Esophagus muscularis mucosa (tissue), 4 donors: Measurements from ENCODE around the gene SCRN2. TPM values are rescaled to one million over a fixed set of nuclear protein-coding genes. Genes with fewer than 3 reads are reported as not detected.
A peak's percentile ranks its signal among the peaks of the same experiment; 100 is the strongest.

Experiments
- DNase-seq: peaks from one replicate; pipeline ENCODE4 v3.0.0-alpha.2; 2017; ENCODE audit errors: extremely low spot score
- H3K27ac ChIP-seq, 4 donors: fragments of 200-600 bp; sonication (generic); replicated peaks in 1 of 4; 1 replicate in 3 of 4; 2 replicates in 1 of 4; pipeline ENCODE4 v1.5.1; 2016 to 2019; ENCODE audit warnings: mild to moderate bottlenecking in 1 of 4
- H3K27me3 ChIP-seq, 4 donors: fragments of 200-600 bp; sonication (generic); one replicate each; pipeline versions ENCODE4 v1.5.1 to v1.6.0; 2016 to 2019
- H3K36me3 ChIP-seq, 4 donors: fragments of 200-600 bp; sonication (generic); one replicate each; pipeline ENCODE4 v1.5.1; 2016 to 2019
- H3K4me1 ChIP-seq, 4 donors: fragments of 200-600 bp; sonication (generic); one replicate each; pipeline ENCODE4 v1.5.1; 2016 to 2019
- H3K4me3 ChIP-seq, 4 donors: fragments of 200-600 bp; sonication (generic); 1 replicate in 2 of 4; 2 replicates in 2 of 4; pipeline ENCODE4 v1.5.1; 2016 to 2019; ENCODE audit warnings: mild to moderate bottlenecking in 4 of 4, moderate library complexity in 1 of 4
- H3K9me3 ChIP-seq, 4 donors: fragments of 200-600 bp; sonication (generic); 1 replicate in 3 of 4; 2 replicates in 1 of 4; pipeline ENCODE4 v1.5.1; 2016 to 2019
- EP300 ChIP-seq: sonication (generic); formaldehyde crosslinking; IDR thresholded peaks from one replicate; pipeline ENCODE4 v1.6.1; 2017; ENCODE audit warnings: antibody characterized with exemption
- POLR2A ChIP-seq: fragments of 450-650 bp; IDR thresholded peaks from one replicate; pipeline ENCODE4 v1.6.1; 2017; ENCODE audit warnings: antibody characterized with exemption, moderate library complexity, mild to moderate bottlenecking, low read depth
- POLR2AphosphoS5 ChIP-seq, 2 donors: sonication (generic); formaldehyde crosslinking; IDR thresholded peaks; one replicate each; pipeline ENCODE4 v1.6.1; 2017; ENCODE audit warnings: antibody characterized with exemption in 2 of 2
- WGBS: methylation state at CpG from one replicate; pipeline ENCODE4 v1.1.5; 2018; 5-methylcytosine and 5-hydroxymethylcytosine counted together
- intact Hi-C: fragments of 100-400 bp; cut with DNase I; formaldehyde crosslinking; loops from one replicate; pipeline ENCODE4 v1.15.1; 2023
- total RNA-seq, 4 donors: library from RNA; depleted of rRNA; stranded (reverse); fragments of >200 nt; gene quantifications; one replicate each; pipeline versions ENCODE4 v1.1.0 to v1.2.1, GENCODE V29; 2016
- TF ChIP-seq, protein P1 (sequence below), 3 experiments: fragments of 200-600 bp in 2 of 3; fragments of 450-650 bp in 1 of 3; sonication (generic) in 2 of 3; IDR thresholded peaks; one replicate each; pipeline ENCODE4 v1.5.1; 2017 to 2019; ENCODE audit warnings: antibody characterized with exemption in 3 of 3, mild to moderate bottlenecking in 2 of 3, moderate library complexity in 1 of 3

SCRN2 gene
- total RNA-seq, 4 donors from 2014 or later, result 9.6 to 34.0 (median 23.1) TPM

- no peak overlapping the region for H3K27ac ChIP-seq
- no peak for TF ChIP-seq POLR2A
- no peak for TF ChIP-seq POLR2AphosphoS5 (IDR thresholded peaks at IDR 0.05)
- no peak for TF ChIP-seq EP300
- TF ChIP-seq, protein P1, sequence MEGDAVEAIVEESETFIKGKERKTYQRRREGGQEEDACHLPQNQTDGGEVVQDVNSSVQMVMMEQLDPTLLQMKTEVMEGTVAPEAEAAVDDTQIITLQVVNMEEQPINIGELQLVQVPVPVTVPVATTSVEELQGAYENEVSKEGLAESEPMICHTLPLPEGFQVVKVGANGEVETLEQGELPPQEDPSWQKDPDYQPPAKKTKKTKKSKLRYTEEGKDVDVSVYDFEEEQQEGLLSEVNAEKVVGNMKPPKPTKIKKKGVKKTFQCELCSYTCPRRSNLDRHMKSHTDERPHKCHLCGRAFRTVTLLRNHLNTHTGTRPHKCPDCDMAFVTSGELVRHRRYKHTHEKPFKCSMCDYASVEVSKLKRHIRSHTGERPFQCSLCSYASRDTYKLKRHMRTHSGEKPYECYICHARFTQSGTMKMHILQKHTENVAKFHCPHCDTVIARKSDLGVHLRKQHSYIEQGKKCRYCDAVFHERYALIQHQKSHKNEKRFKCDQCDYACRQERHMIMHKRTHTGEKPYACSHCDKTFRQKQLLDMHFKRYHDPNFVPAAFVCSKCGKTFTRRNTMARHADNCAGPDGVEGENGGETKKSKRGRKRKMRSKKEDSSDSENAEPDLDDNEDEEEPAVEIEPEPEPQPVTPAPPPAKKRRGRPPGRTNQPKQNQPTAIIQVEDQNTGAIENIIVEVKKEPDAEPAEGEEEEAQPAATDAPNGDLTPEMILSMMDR (IDR thresholded peaks at IDR 0.05), result no peak
- H3K27me3 ChIP-seq, result peaks cover 4 to 92% (median 57%) of the 10 kb centered on the region in 4 donors
- DNase-seq, result no peak
- H3K4me1 ChIP-seq, result peaks cover under 1 to 8% (median 4%) of the 10 kb centered on the region in 4 donors
- H3K9me3 ChIP-seq, result no peaks in the 10 kb centered on the region
- no peaks in the 10 kb centered on the region for H3K36me3 ChIP-seq
- no peak overlapping the region for H3K4me3 ChIP-seq
- intact Hi-C loops, result no loop called here
Observed at GRCh38 chr17:47856830-47857229, 15.8 kb upstream of the SCRN2 start.

DNA sequence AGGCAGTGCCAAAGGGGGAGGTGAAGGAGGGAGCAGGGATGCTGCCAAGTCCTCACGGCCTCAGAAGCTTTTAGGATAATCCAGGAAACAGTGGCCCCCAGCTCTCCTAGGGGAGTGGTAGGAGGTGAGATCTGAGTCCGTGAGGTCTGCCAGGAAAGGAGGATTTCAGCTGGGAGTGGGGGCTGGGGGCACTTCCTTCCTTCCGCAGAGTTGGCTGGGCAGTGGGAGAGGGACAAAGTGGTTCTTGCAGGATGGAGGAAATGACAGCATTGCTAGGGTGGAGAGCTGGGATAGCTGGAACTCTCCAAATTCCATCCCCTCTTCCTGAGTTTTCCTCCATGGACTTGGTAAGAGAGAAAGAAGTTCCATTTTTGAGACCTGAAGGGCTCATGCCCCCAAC lies 14.7 kb upstream of the SCRN2 start:
- Histone ChIP-seq H3K27me3 (peaks cover 11 to 95% (median 63%) of the 10 kb centered on the region in 4 donors), H3K27ac (no peak overlapping the region), H3K4me3 (no peak overlapping the region), H3K36me3 (no peaks in the 10 kb centered on the region), H3K4me1 (peaks cover 12 to 19% (median 15%) of the 10 kb centered on the region in 4 donors), H3K9me3 (no peaks in the 10 kb centered on the region)
- intact Hi-C loops, result no loop called here
- no peak for DNase-seq
- TF ChIP-seq, protein P1 (IDR thresholded peaks at IDR 0.05), result no peak
- TF ChIP-seq POLR2AphosphoS5 (IDR thresholded peaks at IDR 0.05) (no peak), EP300 (no peak), POLR2A (no peak)
- WGBS, result 39% methylated on average over 3 of the region's 3 CpGs

DNA sequence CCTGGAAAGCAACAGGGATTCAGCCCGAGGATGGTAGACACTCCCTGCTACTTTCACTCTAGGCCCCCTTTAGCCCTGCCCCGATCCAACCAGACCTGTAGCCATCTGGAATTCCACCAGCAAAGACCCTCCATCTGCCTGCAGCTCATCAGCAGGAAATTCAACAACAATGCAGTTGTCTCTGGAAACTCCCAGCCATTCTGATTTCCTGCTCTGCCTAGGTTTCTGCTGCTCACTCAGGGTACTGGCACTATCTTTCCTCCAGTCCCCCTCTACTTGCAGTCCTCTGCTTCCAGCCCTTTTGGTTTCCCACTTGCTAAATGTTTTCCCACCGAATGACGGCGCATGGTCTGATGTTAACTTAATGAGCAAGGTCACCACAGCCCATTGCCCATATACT lies 12.5 kb upstream of the SCRN2 start:
- 55% methylated on average over 4 of the region's 5 CpGs for WGBS
- H3K36me3 ChIP-seq, result no peaks in the 10 kb centered on the region
- no peak for DNase-seq
- intact Hi-C loops, result no loop called here
- no peak overlapping the region for H3K4me3 ChIP-seq
- H3K4me1 ChIP-seq, result peaks cover 15 to 27% (median 20%) of the 10 kb centered on the region in 4 donors
- no peak for TF ChIP-seq EP300
- TF ChIP-seq POLR2A, result no peak
- TF ChIP-seq, protein P1 (IDR thresholded peaks at IDR 0.05), result no peak
- TF ChIP-seq POLR2AphosphoS5 (IDR thresholded peaks at IDR 0.05), result no peak
- peaks cover 11 to 100% (median 64%) of the 10 kb centered on the region in 4 donors for H3K27me3 ChIP-seq
- no peak overlapping the region for H3K27ac ChIP-seq
- no peaks in the 10 kb centered on the region for H3K9me3 ChIP-seq

GRCh38 chr17:47852113-47852949 lies 11.3 kb upstream of the SCRN2 start:
- H3K27ac ChIP-seq, result no peak overlapping the region
- intact Hi-C loops, result no loop called here
- H3K27me3 ChIP-seq, result peaks cover 11 to 100% (median 70%) of the 10 kb centered on the region in 4 donors
- TF ChIP-seq, protein P1 (IDR thresholded peaks at IDR 0.05), result no peak
- peak in 1 of 2 donors; percentile 46 for TF ChIP-seq POLR2AphosphoS5 (IDR thresholded peaks at IDR 0.05)
- no peak for TF ChIP-seq EP300
- 42% methylated on average over 32 of the region's 32 CpGs for WGBS
- H3K4me3 ChIP-seq, result no peak overlapping the region
- H3K36me3 ChIP-seq, result no peaks in the 10 kb centered on the region
- H3K4me1 ChIP-seq, result peaks cover 15 to 36% (median 29%) of the 10 kb centered on the region in 4 donors
- no peak for DNase-seq
- H3K9me3 ChIP-seq, result no peaks in the 10 kb centered on the region
